ENCODE results near the gene CNTN2.

Gene CNTN2

DNA sequence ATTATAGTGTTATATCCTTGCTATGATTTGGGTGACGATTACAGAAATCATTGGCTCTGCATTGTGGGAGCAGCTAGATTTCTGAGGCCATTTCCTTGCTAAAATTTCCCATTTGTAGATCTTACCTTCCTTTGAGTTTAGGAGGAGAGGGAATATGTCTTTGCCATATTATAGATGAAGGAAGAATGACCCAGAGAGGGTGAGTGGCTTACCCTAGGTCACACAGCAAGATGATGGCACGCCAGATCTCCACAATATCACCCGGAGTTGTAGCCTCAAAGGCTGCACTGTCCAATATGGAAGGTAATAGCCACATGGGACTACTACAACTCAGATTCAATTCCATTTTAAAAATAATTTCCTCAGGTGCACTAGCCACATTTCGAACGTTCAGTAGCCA lies 10.3 kb downstream of the CNTN2 start:
- DNase-seq (ENCODE audit: extremely low read depth in 1 of 2, low read depth in 1 of 2), result no peak

DNA sequence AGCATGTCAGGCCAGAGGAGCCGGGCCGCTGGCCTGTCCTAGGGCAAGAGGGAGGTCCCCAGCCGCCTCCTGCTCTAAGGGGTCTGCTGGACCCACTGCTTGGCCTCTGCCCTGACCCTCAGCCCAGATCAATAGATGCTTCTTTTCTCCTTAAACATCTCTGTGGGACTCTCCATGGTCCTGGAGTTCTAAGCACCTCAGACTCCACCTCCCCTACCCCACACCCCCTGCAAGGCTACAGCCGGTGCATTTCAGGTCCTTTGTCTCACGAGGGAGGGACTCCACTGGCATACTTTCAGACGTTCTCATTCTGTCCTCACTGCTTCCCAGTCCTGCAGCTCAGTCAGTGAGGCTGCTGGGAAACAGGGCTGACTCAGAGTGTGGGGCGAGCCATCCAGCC lies 11.0 kb downstream of the CNTN2 start:
- DNase-seq (ENCODE audit: extremely low read depth in 1 of 2, low read depth in 1 of 2), result no peak

DNA sequence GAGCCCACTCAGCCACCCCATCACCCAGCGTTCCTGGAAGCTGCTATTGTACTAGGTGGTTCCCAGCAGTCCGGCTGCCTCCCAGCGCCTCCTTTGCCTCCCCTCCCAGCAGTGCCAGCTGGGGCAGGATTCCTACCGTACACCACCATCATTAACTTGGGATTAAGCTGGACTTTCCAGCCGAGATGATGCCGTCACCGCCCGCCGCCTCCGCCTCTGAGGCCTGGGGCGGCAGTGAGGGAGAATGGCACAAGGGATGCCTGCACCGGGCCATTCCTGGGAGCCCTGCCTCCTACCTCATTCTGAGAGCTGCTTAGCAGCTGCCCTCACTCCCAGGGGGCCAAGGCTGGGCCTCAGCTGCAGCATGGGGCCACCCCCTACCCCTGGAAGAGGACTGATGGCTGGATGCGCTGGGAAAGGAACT lies 13.2 kb downstream of the CNTN2 start:
- DNase-seq (ENCODE audit: extremely low read depth in 1 of 2, low read depth in 1 of 2), result no peak

DNA sequence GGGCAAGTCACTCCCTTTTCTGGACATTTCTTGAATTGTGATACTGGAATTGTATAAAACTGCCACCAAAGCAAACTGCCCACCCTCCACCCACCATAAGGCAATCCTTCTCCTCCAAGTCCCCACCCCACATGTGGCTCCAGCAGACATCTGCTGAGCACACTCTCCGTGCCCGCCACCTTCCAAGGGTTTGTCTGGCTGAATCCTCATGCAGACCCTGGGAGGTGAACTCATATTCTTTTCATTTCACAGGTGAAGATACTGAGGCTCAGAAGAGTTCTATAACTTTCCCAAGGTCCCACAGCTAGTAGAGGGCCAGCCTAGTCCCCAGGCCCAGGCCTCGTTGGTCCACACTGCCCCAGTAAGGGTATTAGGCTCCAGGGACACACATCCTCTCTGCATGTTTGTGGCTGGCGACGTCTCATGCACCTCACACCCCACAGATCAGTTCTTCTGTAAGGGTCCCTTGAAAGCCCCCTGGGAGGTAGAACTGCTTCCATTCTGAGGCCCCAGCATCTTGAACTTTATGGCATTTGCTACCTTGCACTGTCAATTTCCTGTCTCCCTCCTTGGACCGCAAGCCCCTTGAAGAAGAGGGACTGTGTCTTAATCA lies 14.1 kb downstream of the CNTN2 start:
- DNase-seq (ENCODE audit: extremely low read depth in 1 of 2, low read depth in 1 of 2), result no peak

DNA sequence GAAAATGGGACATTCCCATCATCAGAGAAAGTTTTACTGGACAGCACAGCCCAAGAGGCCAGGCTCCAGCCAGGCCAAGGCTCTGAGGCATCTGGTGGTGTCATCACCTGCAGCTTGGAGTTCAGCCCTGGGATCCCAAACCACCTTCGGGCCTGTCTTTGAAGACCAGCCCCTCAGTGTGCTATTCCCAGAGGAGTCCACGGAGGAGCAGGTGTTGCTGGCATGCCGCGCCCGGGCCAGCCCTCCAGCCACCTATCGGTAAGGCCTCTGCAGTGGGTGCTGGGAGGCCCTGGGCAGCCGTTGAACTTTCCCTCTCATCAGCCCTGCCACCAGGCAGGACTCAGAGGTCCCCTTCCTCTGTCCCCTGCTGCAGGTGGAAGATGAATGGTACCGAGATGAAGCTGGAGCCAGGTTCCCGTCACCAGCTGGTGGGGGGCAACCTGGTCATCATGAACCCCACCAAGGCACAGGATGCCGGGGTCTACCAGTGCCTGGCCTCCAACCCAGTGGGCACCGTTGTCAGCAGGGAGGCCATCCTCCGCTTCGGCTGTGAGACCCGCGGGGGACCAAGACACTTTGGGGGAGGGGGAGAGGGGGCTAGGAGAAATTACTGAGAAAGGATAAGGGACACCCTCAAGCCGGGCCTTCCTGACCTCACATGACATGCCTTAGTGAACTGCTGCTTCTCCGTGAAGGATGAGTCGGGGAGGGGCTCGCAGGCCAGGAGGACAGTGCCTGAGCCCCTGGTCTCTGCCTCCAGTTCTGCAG lies 15.0 kb downstream of the CNTN2 start:
- DNase-seq (ENCODE audit: extremely low read depth in 1 of 2, low read depth in 1 of 2), result no peak

DNA sequence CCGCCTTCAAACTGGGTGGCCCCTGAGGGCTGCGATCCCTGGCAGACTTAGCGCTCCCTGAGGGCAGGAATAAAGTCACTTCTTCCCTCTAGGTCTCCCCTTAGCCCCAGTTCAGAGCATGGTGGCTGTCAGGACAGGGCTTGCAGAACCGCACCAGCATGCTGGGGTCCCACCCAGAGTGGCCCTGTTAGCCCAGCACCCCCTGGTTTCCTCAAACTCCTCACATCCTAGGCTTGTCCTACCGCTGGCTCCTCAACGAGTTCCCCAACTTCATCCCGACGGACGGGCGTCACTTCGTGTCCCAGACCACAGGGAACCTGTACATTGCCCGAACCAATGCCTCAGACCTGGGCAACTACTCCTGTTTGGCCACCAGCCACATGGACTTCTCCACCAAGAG lies 15.8 kb downstream of the CNTN2 start:
- DNase-seq (ENCODE audit: extremely low read depth in 1 of 2, low read depth in 1 of 2), result no peak

DNA sequence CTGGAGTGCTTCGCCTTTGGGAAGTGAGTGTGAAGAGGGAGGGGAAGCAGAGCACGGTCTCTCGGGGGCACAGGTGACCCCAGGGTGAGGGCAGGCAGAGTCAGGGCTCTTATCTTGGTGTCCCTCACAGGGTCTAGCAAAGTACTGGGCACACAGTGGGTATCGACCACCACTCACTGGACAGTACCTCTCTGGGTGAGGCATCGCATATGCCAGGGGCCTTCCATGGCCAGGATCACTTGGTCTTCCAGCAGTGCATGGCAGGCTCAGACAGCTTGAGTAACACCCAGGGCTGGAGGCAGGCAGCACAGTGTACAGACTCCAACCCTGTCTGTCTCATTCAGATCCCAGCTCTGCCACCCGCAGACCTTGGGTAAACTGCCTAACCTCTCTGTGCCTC lies 16.6 kb downstream of the CNTN2 start:
- no peak for DNase-seq (ENCODE audit: extremely low read depth in 1 of 2, low read depth in 1 of 2)

DNA sequence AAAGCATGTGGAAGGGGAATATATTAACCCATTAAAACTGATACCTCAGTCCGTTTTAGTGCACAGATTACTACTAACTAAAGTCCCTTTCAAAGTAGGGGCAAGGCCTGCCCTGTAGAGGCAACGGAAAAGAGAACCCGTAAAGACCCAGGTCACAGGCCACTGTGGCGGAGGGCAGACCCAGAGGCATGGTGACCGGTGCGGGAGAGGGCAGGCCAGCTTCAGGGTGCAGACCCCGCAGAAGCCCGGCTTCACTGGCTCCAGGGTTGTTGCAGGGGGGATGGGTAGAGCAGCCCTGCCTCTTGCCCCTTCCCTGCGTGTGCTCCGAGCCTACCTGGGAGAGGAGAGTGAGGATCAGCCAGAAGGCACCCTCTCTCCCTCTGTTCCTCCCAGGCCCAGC lies 17.7 kb downstream of the CNTN2 start:
- DNase-seq (ENCODE audit: extremely low read depth in 1 of 2, low read depth in 1 of 2), result no peak

DNA sequence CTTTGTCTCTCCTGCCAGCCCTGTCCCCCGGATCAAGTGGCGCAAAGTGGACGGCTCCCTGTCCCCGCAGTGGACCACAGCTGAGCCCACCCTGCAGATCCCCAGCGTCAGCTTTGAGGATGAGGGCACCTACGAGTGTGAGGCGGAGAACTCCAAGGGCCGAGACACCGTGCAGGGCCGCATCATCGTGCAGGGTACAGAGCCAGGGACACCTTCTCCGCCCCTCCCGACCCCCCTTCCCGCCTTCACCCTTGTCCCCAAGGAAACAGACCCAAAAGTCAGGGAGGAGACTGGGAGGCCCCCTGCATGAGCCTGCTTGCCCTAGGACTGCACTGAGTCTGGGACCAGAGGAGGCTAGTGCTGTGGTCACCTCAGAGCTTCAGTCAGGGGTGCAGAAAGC lies 18.2 kb downstream of the CNTN2 start:
- no peak for DNase-seq (ENCODE audit: extremely low read depth in 1 of 2, low read depth in 1 of 2)

DNA sequence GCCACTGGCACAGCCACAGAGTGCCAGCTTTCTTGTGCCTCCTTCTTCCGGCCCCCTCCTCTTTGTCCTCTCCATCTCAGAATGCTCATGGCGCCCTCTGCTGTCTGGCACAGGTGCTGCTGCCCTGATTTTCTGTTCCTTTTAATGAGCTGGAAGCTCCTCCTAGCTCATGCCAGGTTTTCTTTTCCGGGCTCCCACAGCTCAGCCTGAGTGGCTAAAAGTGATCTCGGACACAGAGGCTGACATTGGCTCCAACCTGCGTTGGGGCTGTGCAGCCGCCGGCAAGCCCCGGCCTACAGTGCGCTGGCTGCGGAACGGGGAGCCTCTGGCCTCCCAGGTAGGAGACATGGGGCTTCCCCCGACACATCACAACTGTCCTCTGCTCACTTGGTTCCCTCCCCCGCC lies 18.7 kb downstream of the CNTN2 start:
- peak; percentile 33 to 44 for DNase-seq (ENCODE audit: extremely low read depth in 1 of 2, low read depth in 1 of 2)

DNA sequence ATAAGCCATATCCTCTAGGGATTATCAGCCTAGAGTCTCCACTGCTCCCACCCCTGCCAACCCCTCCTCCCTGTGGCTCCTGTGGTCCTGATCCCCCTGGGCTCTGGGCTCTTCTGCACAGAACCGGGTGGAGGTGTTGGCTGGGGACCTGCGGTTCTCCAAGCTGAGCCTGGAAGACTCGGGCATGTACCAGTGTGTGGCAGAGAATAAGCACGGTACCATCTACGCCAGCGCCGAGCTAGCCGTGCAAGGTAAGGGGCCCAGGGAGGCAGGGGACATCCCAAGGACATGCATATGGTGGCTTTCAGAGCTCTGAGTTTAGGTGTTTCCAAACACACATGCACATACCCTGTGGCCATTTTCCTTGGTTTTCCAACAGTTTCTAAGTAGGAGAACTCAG lies 19.3 kb downstream of the CNTN2 start:
- DNase-seq (ENCODE audit: extremely low read depth in 1 of 2, low read depth in 1 of 2), result no peak

DNA sequence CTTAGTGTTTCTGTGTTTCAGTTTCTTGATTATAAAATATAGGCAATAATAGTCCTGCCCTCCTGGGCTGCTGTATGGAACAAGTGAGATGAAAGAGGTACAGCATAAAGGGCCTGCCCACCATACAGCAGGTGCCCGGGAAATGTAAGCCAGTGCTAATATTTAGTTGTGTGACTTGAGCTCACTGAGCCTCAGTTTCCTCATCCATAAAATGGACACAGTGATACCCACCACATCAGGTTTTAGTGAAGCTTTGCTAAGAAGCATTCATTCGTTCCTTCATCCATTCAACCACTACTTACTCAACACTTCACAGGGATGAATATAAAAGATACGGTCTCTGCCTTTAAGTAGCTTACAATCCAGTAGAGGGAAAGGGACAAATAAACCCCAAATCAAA lies 19.9 kb downstream of the CNTN2 start:
- DNase-seq (ENCODE audit: extremely low read depth in 1 of 2, low read depth in 1 of 2), result no peak

DNA sequence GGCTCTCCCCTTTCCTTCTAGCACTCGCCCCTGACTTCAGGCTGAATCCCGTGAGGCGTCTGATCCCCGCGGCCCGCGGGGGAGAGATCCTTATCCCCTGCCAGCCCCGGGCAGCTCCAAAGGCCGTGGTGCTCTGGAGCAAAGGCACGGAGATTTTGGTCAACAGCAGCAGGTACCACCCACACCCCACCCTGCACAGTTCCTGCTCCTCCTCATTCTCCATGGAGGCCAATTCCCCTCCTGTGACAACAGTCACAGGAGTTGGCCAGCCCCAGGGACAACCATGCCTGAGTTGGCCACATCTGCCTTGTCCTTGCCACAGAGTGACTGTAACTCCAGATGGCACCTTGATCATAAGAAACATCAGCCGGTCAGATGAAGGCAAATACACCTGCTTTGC lies 21.3 kb downstream of the CNTN2 start:
- DNase-seq (ENCODE audit: extremely low read depth in 1 of 2, low read depth in 1 of 2), result no peak

DNA sequence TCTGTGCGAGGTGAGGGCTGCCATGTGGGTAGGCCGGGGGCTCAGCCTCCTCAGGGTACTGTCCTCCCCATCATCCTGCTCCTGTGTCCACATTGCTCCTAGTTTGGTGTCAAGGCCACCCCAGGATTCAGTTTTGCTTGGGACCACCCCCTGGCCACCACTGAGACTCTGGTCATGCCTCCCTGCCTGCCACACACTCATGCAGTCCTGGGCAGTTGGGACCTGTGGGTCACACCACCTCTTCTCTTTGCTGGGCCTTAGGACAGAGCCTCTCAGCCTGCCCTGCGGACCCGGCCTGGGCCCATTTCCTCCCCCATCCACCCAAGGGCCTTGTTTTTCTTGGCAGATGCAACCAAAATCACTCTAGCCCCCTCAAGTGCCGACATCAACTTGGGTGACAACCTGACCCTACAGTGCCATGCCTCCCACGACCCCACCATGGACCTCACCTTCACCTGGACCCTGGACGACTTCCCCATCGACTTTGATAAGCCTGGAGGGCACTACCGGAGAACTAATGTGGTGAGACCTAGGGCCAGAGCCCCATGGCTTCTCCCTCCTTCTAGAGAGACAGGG lies 21.8 kb downstream of the CNTN2 start:
- no peak for DNase-seq (ENCODE audit: extremely low read depth in 1 of 2, low read depth in 1 of 2)

DNA sequence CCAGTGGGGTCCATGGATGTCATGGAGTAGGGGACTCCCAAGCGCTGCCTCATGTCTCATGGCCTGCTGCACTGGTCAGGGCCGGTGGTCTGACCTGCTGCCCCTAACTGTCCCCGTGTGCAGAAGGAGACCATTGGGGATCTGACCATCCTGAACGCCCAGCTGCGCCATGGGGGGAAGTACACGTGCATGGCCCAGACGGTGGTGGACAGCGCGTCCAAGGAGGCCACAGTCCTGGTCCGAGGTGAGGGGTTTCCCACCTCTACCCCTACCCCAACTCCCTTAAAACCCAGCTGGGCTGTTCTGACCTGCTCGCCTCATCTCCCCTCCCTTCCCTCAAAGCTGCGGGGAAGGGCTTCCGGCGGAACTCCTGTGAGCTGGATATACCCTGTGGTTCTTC lies 22.7 kb downstream of the CNTN2 start:
- DNase-seq (ENCODE audit: extremely low read depth in 1 of 2, low read depth in 1 of 2), result no peak

DNA sequence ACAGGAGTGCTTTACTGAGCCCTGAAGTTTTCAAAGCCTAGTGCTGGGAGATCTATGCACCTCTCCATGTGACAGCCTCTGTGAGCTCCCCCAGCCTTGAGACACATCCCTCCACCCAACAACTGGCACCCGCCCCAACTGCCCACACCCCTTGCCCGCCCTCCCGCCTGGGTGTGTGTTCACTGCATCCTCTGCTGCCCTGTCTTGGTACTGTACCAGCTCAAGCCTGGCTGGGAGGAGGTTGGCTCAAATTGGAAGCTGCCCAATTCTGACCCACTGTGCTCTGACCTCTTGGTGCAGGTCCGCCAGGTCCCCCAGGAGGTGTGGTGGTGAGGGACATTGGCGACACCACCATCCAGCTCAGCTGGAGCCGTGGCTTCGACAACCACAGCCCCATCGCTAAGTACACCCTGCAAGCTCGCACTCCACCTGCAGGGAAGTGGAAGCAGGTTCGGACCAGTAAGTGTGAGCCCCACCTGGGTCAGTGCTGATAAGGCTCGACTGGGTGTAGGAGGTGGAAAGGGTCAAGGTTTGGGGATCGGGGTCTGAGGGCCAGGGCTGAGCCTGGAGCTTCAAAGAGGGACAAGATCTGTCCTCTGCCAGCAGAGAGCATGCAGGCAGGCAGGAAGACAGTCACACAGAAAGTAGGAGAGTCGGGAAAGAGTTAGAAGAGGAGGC lies 23.3 kb downstream of the CNTN2 start:
- no peak for DNase-seq (ENCODE audit: extremely low read depth in 1 of 2, low read depth in 1 of 2)

DNA sequence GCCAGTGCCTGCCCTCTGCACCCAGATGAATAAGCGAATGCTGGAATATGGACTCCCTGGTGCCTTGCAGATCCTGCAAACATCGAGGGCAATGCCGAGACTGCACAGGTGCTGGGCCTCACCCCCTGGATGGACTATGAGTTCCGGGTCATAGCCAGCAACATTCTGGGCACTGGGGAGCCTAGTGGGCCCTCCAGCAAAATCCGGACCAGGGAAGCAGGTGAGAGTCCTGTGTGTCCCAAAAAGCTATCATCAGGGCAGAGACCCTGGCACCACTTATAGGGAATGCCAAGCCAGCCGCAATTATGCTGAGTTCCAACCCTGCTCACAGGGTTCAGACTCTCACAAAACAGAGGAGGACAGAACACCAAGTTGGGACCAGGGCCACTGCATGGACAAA lies 24.0 kb downstream of the CNTN2 start:
- no peak for DNase-seq (ENCODE audit: extremely low read depth in 1 of 2, low read depth in 1 of 2)

DNA sequence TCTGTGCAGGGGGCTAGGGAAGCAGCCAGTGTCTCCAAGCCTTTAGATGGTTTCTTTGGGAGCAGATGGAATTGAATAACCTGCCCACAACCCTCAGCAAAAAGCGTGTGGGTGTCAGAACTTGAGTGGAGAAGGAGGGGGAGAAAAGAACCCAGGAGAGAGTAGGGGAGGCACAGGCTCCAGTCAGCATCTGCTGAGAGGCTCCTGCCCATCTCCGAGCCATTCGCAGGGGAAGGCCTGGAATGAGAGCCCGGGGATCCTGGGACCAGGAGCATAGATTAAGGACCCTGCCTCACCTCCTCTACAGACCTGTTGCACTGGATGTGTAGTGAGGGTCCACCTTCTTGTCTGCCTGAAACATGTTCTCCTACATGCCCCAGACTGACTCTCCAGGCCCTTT lies 25.0 kb downstream of the CNTN2 start:
- DNase-seq (ENCODE audit: extremely low read depth in 1 of 2, low read depth in 1 of 2), result no peak

DNA sequence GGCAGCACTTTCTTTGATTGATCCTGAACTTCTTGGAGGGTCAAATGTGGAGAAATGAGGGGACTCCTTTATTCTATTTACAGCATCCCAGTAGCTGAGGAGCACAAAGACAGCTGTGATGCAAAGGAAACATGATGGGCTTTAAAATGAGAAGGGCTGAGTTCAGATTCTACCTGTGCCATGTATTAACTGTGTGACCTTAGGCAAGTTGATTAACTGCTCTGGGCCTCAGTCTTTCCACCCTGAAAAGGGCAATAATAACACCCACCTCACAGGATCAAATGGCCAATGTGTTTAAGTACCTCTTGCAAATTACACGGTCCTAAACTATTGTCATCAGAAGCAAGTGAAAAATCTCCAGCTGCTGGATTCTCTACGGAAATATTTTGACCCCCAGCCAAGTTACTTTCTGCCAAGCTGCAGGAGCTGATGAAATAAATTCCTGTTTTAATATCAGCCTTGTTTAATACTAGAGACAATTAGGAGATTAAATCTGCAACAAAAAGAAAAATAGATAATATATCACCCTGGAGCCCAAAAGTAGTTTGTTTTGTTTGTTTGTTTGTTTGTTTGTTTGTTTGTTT lies 25.5 kb downstream of the CNTN2 start:
- no peak for DNase-seq (ENCODE audit: extremely low read depth in 1 of 2, low read depth in 1 of 2)

DNA sequence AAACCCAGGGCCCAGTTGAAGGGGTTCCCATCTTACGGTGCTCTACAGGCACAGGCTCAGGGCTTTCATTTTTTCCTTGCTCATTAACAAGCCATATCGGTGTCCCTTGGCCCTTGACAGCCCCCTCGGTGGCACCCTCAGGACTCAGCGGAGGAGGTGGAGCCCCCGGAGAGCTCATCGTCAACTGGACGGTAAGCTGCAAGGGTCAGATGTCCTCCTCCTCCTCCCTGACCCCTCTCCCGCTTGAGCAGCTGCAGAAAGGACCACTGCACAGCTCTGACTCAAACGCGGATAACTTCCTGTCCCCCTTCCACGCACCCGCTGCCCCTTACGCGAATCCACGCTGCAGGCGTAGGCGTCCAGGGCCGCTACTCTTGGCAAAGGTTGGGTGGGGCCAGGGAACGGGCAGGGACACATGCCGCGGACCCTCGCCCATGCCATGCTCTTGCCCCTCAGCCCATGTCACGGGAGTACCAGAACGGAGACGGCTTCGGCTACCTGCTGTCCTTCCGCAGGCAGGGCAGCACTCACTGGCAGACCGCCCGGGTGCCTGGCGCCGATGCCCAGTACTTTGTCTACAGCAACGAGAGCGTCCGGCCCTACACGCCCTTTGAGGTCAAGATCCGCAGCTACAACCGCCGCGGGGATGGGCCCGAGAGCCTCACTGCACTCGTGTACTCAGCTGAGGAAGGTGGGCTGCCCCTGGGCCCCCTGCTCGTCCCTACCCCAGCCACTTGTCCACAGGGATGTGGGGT lies 26.5 kb downstream of the CNTN2 start:
- DNase-seq (ENCODE audit: extremely low read depth in 1 of 2, low read depth in 1 of 2), result no peak

DNA sequence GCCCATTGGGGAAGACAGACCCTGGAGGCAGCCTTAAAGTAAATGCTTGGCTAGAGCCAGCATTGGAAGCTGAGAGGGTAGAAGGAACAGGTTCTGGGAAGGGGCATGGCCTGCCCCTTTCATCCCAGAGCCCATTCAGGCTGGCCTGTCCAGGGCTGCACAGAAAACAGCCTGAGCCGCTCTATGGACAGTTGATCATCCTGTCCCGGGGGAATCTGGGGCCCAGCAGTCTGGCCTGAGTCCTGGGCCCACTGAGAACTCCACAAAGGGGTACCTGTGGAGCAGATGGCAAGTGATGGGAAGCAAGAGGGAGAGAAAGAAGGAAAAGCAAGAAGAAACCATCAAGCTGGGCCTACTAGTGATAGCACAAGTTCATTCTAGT lies 28.0 kb downstream of the CNTN2 start:
- DNase-seq (ENCODE audit: extremely low read depth in 1 of 2, low read depth in 1 of 2), result no peak

Measured in stimulated activated CD8-positive, alpha-beta memory T cell treated with anti-CD3 and anti-CD28 coated beads, Interleukin-7, amount 100 ng/mL, for 48 hours (primary cell).